Endothelial cell of umbilical vein (primary cell): Measurements from ENCODE around the gene AOX1. TPM values are rescaled to one million over a fixed set of nuclear protein-coding genes. Genes with fewer than 3 reads are reported as not detected.

Experiments used
- BruUV-seq: library from RNA; stranded (reverse); fragments of 400-500 nt; replicated peaks from 2 replicates; lab custom pipeline; 2021; lab: Mats Ljungman, UMichigan
- CTCF ChIA-PET: fragments of 300-600, 350-600 bp; sonication (Branson Sonifier 250); formaldehyde crosslinking; loops from one replicate; lab custom pipeline; 2021; ENCODE audit warnings: antibody characterized with exemption, inconsistent platforms; lab: Charles Lee
- POLR2A ChIA-PET: fragments of 300-600, 350-600 bp; sonication (Branson Sonifier 250); formaldehyde crosslinking; loops from one replicate; lab custom pipeline; 2021; ENCODE audit warnings: antibody characterized with exemption, inconsistent platforms; lab: Charles Lee
- DNase-seq: peaks from one replicate; pipeline ENCODE4 v3.0.0-alpha.2; 2011; ENCODE audit warnings: low read depth, low spot score
- FAIRE-seq: peaks from 2 replicates; lab custom pipeline; 2011; peaks lifted over from hg19 to GRCh38; lab: Jason Lieb, UNC
- H2AFZ ChIP-seq: 2 replicates; pipeline ENCODE4 v1.6.0; 2012; ENCODE audit warnings: low read depth, low read length, control low read depth, inconsistent platforms
- H3K27ac ChIP-seq: 2 replicates; pipeline ENCODE4 v1.5.1; 2011; ENCODE audit warnings: low read depth, mild to moderate bottlenecking, control low read depth, low read length, moderate library complexity; ENCODE audit not compliant: insufficient read depth
- H3K27me3 ChIP-seq, 2 experiments: 2 replicates each; pipeline versions ENCODE4 v1.6.0 to v1.6.1; 2011; ENCODE audit warnings: low read length in 2 of 2, mixed read lengths in 1 of 2; ENCODE audit not compliant: control insufficient read depth in 2 of 2, insufficient read depth in 2 of 2
- H3K36me3 ChIP-seq, 2 experiments: 2 replicates in 1 of 2; 3 replicates in 1 of 2; pipeline ENCODE4 v1.5.1; 2011; ENCODE audit warnings: low read length in 2 of 2, mild to moderate bottlenecking in 1 of 2, moderate library complexity in 1 of 2; ENCODE audit not compliant: control insufficient read depth in 2 of 2, insufficient read depth in 2 of 2; ENCODE audit errors: extremely low read depth in 1 of 2
- H3K4me1 ChIP-seq: 3 replicates; pipeline ENCODE4 v1.5.1; 2011; ENCODE audit warnings: mild to moderate bottlenecking, low read length; ENCODE audit not compliant: control insufficient read depth, insufficient read depth; ENCODE audit errors: extremely low read depth
- H3K4me2 ChIP-seq: 2 replicates; pipeline ENCODE4 v1.6.1; 2011; ENCODE audit warnings: low read length, control low read depth, mixed read lengths; ENCODE audit not compliant: insufficient read depth
- H3K4me3 ChIP-seq, 3 experiments: fragments of 200-600 bp in 1 of 3; sonication (generic), shearing (Covaris generic) in 1 of 3; replicated peaks in 1 of 3; 2 replicates each; pipeline ENCODE4 v1.5.1; 2011 to 2016; ENCODE audit warnings: control low read depth in 3 of 3, low read length in 3 of 3, mild to moderate bottlenecking in 2 of 3, inconsistent platforms in 1 of 3, low read depth in 1 of 3, moderate library complexity in 1 of 3; ENCODE audit not compliant: insufficient read depth in 1 of 3
- H3K79me2 ChIP-seq: 2 replicates; pipeline ENCODE4 v1.6.0; 2012; ENCODE audit warnings: low read length, inconsistent platforms; ENCODE audit not compliant: control insufficient read depth, insufficient read depth
- H3K9ac ChIP-seq: replicated peaks from 2 replicates; pipeline ENCODE3; 2011; ENCODE audit warnings: low read length, control low read depth; ENCODE audit not compliant: insufficient read depth; ENCODE audit errors: extremely low read depth
- H3K9me1 ChIP-seq: replicated peaks from 3 replicates; pipeline ENCODE4 v1.6.0; 2011; ENCODE audit warnings: mild to moderate bottlenecking, low read length; ENCODE audit not compliant: control insufficient read depth, insufficient read depth; ENCODE audit errors: extremely low read depth
- H3K9me3 ChIP-seq: replicated peaks from 2 replicates; pipeline ENCODE4 v1.5.1; 2012; ENCODE audit warnings: low read length, inconsistent platforms; ENCODE audit not compliant: control insufficient read depth, insufficient read depth
- H4K20me1 ChIP-seq: replicated peaks from 2 replicates; pipeline ENCODE3; 2011; ENCODE audit warnings: mild to moderate bottlenecking, low read length; ENCODE audit not compliant: control insufficient read depth, insufficient read depth; ENCODE audit errors: extremely low read depth
- EZH2 ChIP-seq: IDR thresholded peaks from 2 replicates; pipeline ENCODE4 v1.6.1; 2012; ENCODE audit warnings: borderline replicate concordance, low read depth, mild to moderate bottlenecking, moderate library complexity, low read length, inconsistent platforms; ENCODE audit not compliant: severe bottlenecking
- FOS ChIP-seq: IDR thresholded peaks from 2 replicates; pipeline ENCODE4 v1.6.1; 2011; ENCODE audit warnings: mild to moderate bottlenecking, low read length, moderate library complexity, borderline replicate concordance; ENCODE audit not compliant: insufficient read depth
- GATA2 ChIP-seq: IDR thresholded peaks from 2 replicates; pipeline ENCODE4 v1.7.0; 2011; ENCODE audit warnings: low read depth, mild to moderate bottlenecking, moderate library complexity, mixed read lengths, low read length; ENCODE audit not compliant: insufficient read length, insufficient read depth
- JUN ChIP-seq: IDR thresholded peaks from 2 replicates; pipeline ENCODE4 v1.6.1; 2011; ENCODE audit warnings: borderline replicate concordance, low read depth; ENCODE audit not compliant: insufficient read length, insufficient read depth
- MYC ChIP-seq: IDR thresholded peaks from one replicate; pipeline ENCODE4 v1.6.1; 2011; ENCODE audit warnings: mild to moderate bottlenecking, low read depth, low read length
- POLR2A ChIP-seq: IDR thresholded peaks from 2 replicates; pipeline ENCODE4 v1.6.1; 2012; ENCODE audit warnings: low read depth, mild to moderate bottlenecking, control low read depth, low read length
- POLR2AphosphoS5 ChIP-seq: IDR thresholded peaks from 2 replicates; pipeline ENCODE4 v1.6.1; 2012; ENCODE audit warnings: low read depth, mild to moderate bottlenecking, control low read depth, low read length, moderate library complexity; ENCODE audit not compliant: insufficient read depth
- dilution Hi-C: fragments of 300-500 bp; cut with MboI; formaldehyde crosslinking; loops from one replicate; pipeline ENCODE4 v1.15.0; 2019; ENCODE audit warnings: low sequenced_read_pairs; ENCODE audit not compliant: extremely low pct_ligation_motif_present
- intact Hi-C: fragments of 100-400 bp; cut with micrococcal nuclease; formaldehyde crosslinking; loops from one replicate; pipeline ENCODE4 v1.10.0; 2022
- polyA plus RNA-seq, 4 experiments: library from polyadenylated mRNA; depleted of rRNA in 3 of 4; stranded (reverse) in 3 of 4; unstranded in 1 of 4; fragments of >200 nt; gene quantifications; 2 replicates each; pipeline versions ENCODE4 v1.2.1 to v1.2.3, GENCODE V29; 2011 to 2012; ENCODE audit warnings: missing spikeins in 1 of 4
- total RNA-seq: library from RNA; stranded (reverse); gene quantifications from 2 replicates; pipeline ENCODE4 v1.2.3, GENCODE V29; 2021
- TF ChIP-seq, protein P1 (sequence below), 2 donors: IDR thresholded peaks; 1 replicate in 1 of 2; 2 replicates in 1 of 2; pipeline ENCODE4 v1.5.1; 2011; ENCODE audit warnings: low read length in 2 of 2, mild to moderate bottlenecking in 2 of 2, moderate library complexity in 2 of 2, control low read depth in 1 of 2, inconsistent platforms in 1 of 2, low read depth in 1 of 2; ENCODE audit not compliant: insufficient read depth in 1 of 2; ENCODE audit errors: extremely low read depth in 1 of 2
- TF ChIP-seq, protein P2 (sequence below): IDR thresholded peaks from 2 replicates; pipeline ENCODE4 v1.6.1; 2011; ENCODE audit not compliant: insufficient read depth, insufficient read length

AOX1 gene
- total and polyA plus RNA-seq, 2 donors (not counting 3 experiments of a cell fraction or from before 2014, with no cell fraction given): 0.03 to 0.46 TPM

DNA sequence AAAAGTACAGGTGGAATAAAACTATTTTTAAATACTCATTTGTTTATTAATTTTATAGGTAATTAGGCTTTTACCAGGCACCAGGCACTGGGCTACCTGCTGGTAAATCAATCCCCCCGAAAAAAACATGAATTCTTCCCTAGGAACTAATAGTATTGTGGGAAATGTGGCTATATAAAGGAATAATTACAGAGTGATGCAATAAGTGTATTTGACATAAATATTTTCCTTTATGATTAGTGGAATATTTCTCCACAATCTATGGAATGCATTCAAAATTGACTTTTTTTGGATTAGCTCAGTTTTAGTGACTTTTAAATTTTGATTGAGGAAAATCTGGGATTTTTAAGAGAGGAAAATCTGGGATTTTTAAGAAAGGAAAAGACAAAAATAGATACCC, 116.2 kb downstream of the AOX1 start:
- Histone ChIP-seq H4K20me1 (no peaks in the 10 kb centered on the region), H3K4me3 (no peak overlapping the region), H3K27ac (no peak overlapping the region), H3K27me3 (peaks cover 22% of the 10 kb centered on the region in 2 experiments), H3K9me1 (no peaks in the 10 kb centered on the region), H3K79me2 (no peaks in the 10 kb centered on the region), H3K36me3 (no peaks in the 10 kb centered on the region), H3K4me2 (no peak overlapping the region), H2AFZ (no peak overlapping the region), H3K9ac (no peak overlapping the region), H3K4me1 (no peaks in the 10 kb centered on the region), H3K9me3 (no peaks in the 10 kb centered on the region)
- CTCF ChIA-PET: interaction anchor here (0.6 to 7.6 kb wide), 3 partner anchors 168 to 728 kb away, joined by 3 to 97 read pairs (median 4); no protein-coding TSS in a partner anchor
- FAIRE-seq (no peak), DNase-seq (no peak)
- intact Hi-C loops: no loop called here
- BruUV-seq: no TSS peak
- TF ChIP-seq MYC: no peak
- POLR2A ChIA-PET: no interaction called here
- dilution Hi-C loops: no loop called here

DNA sequence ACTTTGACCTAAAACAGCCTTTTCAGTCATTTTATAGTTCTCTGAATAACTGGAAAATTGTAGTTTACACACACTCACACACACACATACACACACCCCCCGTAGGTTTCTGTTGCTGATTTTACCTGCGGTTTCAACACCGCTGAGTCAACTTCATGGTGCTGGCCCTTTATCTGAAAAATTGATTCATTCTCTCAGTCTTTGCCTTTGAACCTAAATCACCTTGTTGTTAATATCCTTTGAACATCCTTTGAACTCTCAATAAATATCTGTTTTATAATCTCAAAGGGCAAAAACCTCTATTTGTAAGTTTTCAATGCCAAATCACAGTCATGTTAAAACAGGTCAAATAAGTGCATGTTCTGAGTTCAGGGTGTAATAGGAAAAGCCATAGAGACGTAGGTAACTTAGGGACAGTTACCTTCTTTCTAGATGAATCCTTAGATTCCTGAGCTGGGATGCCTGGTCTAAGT, 116.9 kb downstream of the AOX1 start:
- Histone ChIP-seq H2AFZ (no peak overlapping the region), H3K9me1 (no peaks in the 10 kb centered on the region), H4K20me1 (no peaks in the 10 kb centered on the region), H3K4me1 (no peaks in the 10 kb centered on the region), H3K36me3 (no peaks in the 10 kb centered on the region), H3K4me2 (no peak overlapping the region), H3K9ac (no peak overlapping the region), H3K27ac (no peak overlapping the region), H3K79me2 (no peaks in the 10 kb centered on the region), H3K4me3 (no peak overlapping the region), H3K27me3 (peaks cover 20 to 22% of the 10 kb centered on the region in 2 experiments), H3K9me3 (no peaks in the 10 kb centered on the region)
- intact Hi-C loops: loop anchor here (1.0 kb wide), 5 partner anchors 124 to 729 kb away; no protein-coding TSS in a partner anchor
- dilution Hi-C loops: no loop called here
- TF ChIP-seq POLR2A (no peak), GATA2 (no peak), JUN (no peak), FOS (no peak), EZH2 (no peak), MYC (no peak), POLR2AphosphoS5 (no peak)
- TF ChIP-seq, protein P1, sequence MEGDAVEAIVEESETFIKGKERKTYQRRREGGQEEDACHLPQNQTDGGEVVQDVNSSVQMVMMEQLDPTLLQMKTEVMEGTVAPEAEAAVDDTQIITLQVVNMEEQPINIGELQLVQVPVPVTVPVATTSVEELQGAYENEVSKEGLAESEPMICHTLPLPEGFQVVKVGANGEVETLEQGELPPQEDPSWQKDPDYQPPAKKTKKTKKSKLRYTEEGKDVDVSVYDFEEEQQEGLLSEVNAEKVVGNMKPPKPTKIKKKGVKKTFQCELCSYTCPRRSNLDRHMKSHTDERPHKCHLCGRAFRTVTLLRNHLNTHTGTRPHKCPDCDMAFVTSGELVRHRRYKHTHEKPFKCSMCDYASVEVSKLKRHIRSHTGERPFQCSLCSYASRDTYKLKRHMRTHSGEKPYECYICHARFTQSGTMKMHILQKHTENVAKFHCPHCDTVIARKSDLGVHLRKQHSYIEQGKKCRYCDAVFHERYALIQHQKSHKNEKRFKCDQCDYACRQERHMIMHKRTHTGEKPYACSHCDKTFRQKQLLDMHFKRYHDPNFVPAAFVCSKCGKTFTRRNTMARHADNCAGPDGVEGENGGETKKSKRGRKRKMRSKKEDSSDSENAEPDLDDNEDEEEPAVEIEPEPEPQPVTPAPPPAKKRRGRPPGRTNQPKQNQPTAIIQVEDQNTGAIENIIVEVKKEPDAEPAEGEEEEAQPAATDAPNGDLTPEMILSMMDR (IDR thresholded peaks at IDR 0.05; ENCODE audit: extremely low read depth in 1 of 2, insufficient read depth in 1 of 2, low read depth in 1 of 2, low read length in 2 of 2): no peak
- TF ChIP-seq, protein P2, sequence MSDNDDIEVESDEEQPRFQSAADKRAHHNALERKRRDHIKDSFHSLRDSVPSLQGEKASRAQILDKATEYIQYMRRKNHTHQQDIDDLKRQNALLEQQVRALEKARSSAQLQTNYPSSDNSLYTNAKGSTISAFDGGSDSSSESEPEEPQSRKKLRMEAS: no peak
- ChIA-PET CTCF (interaction anchor here (0.8 to 7.6 kb wide), 28 partner anchors 11 to 1214 kb away, joined by 3 to 97 read pairs (median 4); partner anchors contain the start of genes AOX1 and BZW1), POLR2A (no interaction called here)
- FAIRE-seq: no peak
- BruUV-seq: no TSS peak
- DNase-seq: no peak
